ENCODE results near the gene PTTG1.

DNA sequence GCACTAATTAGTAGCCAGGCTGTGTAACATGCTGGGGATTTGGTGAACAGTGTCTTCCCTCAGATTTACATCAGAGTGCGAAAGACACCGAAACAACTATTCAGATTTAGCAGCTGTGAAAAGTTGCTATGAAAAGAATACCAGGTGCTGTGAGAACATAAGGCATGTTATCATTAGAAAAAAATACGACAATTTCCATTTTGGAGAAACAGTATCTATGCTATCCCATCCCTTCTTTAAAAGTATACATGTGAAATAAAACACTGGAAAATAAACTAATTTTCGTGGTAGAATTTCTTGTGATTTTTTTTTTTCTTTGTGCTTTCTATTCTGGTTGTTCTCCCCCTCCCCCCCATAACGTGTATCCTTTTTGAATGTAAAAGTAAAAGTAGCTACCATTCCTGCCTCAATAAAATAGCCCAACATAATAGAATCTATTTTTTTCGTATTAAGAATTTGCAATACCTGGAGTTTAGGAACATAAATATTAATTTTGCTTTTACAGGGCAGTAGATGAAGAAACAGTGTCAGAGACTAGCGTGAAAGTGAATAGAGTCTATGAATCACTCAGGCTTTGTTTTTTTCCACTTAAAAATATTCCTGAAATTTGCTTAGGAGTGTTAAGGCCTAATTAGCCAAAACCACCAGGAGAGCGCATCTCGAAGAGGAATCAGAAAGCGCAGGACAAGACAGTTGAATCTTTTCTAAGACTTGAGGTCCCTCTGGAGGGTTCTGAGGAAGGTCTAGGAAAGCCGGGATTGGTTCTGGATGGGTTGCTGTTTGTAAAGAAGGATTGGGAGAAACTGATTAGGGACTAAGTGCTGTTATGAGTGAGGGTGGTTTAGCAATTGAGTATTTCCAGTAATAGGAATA lies 2.0 kb upstream of the PTTG1 start:
- TF ChIP-seq GATA2 (IDR thresholded peaks at IDR 0.05; ENCODE audit: low read depth, low read length) (no peak), GATA3 (IDR thresholded peaks at IDR 0.05; ENCODE audit: low read depth, low read length) (no peak)
